Testis (tissue), 3 donors: Measurements from ENCODE around the gene MPRIP. TPM values are rescaled to one million over a fixed set of nuclear protein-coding genes. Genes with fewer than 3 reads are reported as not detected.

Experiments
- DNase-seq: peaks from one replicate; pipeline ENCODE4 v3.0.0-alpha.2; 2019
- H3K27ac ChIP-seq, 2 donors: fragments of 200-600 bp; sonication (generic); one replicate each; pipeline ENCODE4 v1.5.1; 2019
- H3K27me3 ChIP-seq: fragments of 200-600 bp; sonication (generic); one replicate; pipeline ENCODE4 v1.5.1; 2019
- H3K36me3 ChIP-seq: fragments of 200-600 bp; sonication (generic); one replicate; pipeline ENCODE4 v1.5.1; 2017; ENCODE audit warnings: low read depth; ENCODE audit errors: missing control alignments
- H3K4me1 ChIP-seq: fragments of 200-600 bp; sonication (generic); one replicate; pipeline ENCODE4 v1.5.1; 2019
- H3K4me3 ChIP-seq, 2 donors: fragments of 200-600 bp; sonication (generic); one replicate each; pipeline ENCODE4 v1.5.1; 2017 to 2019
- H3K9me3 ChIP-seq: fragments of 200-600 bp; sonication (generic); one replicate; pipeline ENCODE4 v1.5.1; 2017
- CTCF ChIP-seq, 3 experiments: fragments of 450-650 bp in 2 of 3; fragments of 200-600 bp in 1 of 3; sonication (generic) in 1 of 3; IDR thresholded peaks; one replicate each; pipeline ENCODE4 v1.5.1; 2016 to 2019; ENCODE audit warnings: antibody characterized with exemption in 3 of 3, mild to moderate bottlenecking in 2 of 3, moderate library complexity in 1 of 3
- POLR2A ChIP-seq: fragments of 450-650 bp; IDR thresholded peaks from one replicate; pipeline ENCODE4 v1.6.1; 2017; ENCODE audit warnings: antibody characterized with exemption, mild to moderate bottlenecking, moderate library complexity
- WGBS, 2 donors: methylation state at CpG; one replicate each; pipeline ENCODE4 v1.1.5; 2018; 5-methylcytosine and 5-hydroxymethylcytosine counted together
- intact Hi-C: fragments of 100-400 bp; cut with DNase I; formaldehyde crosslinking; loops from one replicate; pipeline ENCODE4 v1.15.1; 2023; ENCODE audit warnings: low total_unique reads
- polyA plus RNA-seq: library from polyadenylated mRNA; stranded (reverse); fragments of 350-450 nt; fragmentation: Illumina TruSeq; extraction: RNeasy Lipid Tissue Mini Kit (QIAGEN cat#74804); gene quantifications from one replicate; pipeline ENCODE4 v1.2.3, GENCODE V29; 2014; ENCODE audit warnings: low read depth, low replicate concordance; ENCODE audit not compliant: insufficient read depth
- total RNA-seq, 2 donors: library from RNA; depleted of rRNA; stranded (reverse); fragments of >200 nt; gene quantifications; one replicate each; pipeline ENCODE4 v1.2.3, GENCODE V29; 2016

Gene MPRIP
- total and polyA plus RNA-seq, 3 donors from 2014 or later, result 191 to 337 (median 304) TPM

- no peaks in the 10 kb centered on the region for H3K4me1 ChIP-seq
- 83 to 92% methylated on average over 4 of the region's 4 CpGs for WGBS, 2 donors
- no peak overlapping the region for H3K4me3 ChIP-seq
- no peak for DNase-seq
- peaks cover 9% of the 10 kb centered on the region for H3K36me3 ChIP-seq
- intact Hi-C loops, result no loop called here
- no peaks in the 10 kb centered on the region for H3K27me3 ChIP-seq
- no peak overlapping the region for H3K27ac ChIP-seq
- no peak for TF ChIP-seq POLR2A
- no peak for TF ChIP-seq CTCF (IDR thresholded peaks at IDR 0.05)
- no peaks in the 10 kb centered on the region for H3K9me3 ChIP-seq
Observed at GRCh38 chr17:17159571-17159970, 117.3 kb downstream of the MPRIP start.

GRCh38 chr17:17161121-17161520, 118.9 kb downstream of the MPRIP start:
- peaks cover 9% of the 10 kb centered on the region for H3K36me3 ChIP-seq
- TF ChIP-seq CTCF (IDR thresholded peaks at IDR 0.05) (no peak), POLR2A (no peak)

GRCh38 chr17:17161759-17162158, 119.5 kb downstream of the MPRIP start:
- 92 to 95% methylated on average over 4 of the region's 4 CpGs for WGBS, 2 donors
- H3K36me3 ChIP-seq, result peaks cover 9% of the 10 kb centered on the region
- no peaks in the 10 kb centered on the region for H3K9me3 ChIP-seq
- H3K27me3 ChIP-seq, result no peaks in the 10 kb centered on the region
- intact Hi-C loops, result no loop called here
- H3K27ac ChIP-seq, result no peak overlapping the region
- no peak for DNase-seq
- TF ChIP-seq CTCF (IDR thresholded peaks at IDR 0.05) (no peak), POLR2A (no peak)
- H3K4me1 ChIP-seq, result no peaks in the 10 kb centered on the region
- H3K4me3 ChIP-seq, result no peak overlapping the region

More at GRCh38 chr17:17161121-17161520, 118.9 kb downstream of the MPRIP start:
- Histone ChIP-seq H3K4me3 (no peak overlapping the region), H3K27ac (no peak overlapping the region), H3K27me3 (no peaks in the 10 kb centered on the region), H3K4me1 (no peaks in the 10 kb centered on the region), H3K9me3 (no peaks in the 10 kb centered on the region)
- 90 to 94% methylated on average over 5 to 6 of the region's 6 CpGs for WGBS, 2 donors
- intact Hi-C loops, result no loop called here
- DNase-seq, result no peak

DNA sequence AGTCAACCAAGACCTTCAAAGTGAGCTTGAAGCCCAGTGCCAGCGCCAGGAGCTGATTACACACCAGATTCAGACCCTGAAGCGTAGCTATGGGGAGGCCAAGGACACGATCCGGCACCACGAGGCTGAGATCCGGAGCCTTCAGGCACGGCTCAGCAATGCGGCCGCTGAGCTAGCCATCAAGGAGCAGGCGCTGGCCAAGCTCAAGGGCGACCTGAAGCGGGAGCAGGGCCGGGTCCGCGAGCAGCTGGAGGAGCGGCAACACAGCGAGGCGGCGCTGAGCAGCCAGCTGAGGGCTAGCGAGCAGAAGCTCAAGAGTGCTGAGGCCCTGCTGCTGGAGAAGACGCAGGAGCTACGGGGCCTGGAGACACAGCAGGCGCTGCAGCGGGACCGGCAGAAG, 121.9 kb downstream of the MPRIP start:
- H3K36me3 ChIP-seq, result peaks cover 9% of the 10 kb centered on the region

More for the DNA sequence above, 121.9 kb downstream of the MPRIP start:
- WGBS, 2 donors, result 88 to 94% methylated on average over 20 to 25 of the region's 25 CpGs
- no peaks in the 10 kb centered on the region for H3K4me1 ChIP-seq
- H3K27me3 ChIP-seq, result no peaks in the 10 kb centered on the region
- no peaks in the 10 kb centered on the region for H3K9me3 ChIP-seq
- DNase-seq, result peak; percentile 36
- intact Hi-C loops, result no loop called here
- H3K27ac ChIP-seq, result no peak overlapping the region
- TF ChIP-seq POLR2A (no peak), CTCF (IDR thresholded peaks at IDR 0.05) (no peak)
- no peak overlapping the region for H3K4me3 ChIP-seq
